Kidney tubule cell (primary cell): ENCODE results near the gene DUSP5.

ENCODE experiments used
- DNase-seq: peaks from one replicate; pipeline ENCODE4 v3.0.0-alpha.2; 2018; ENCODE audit warnings: low spot score

DUSP5 gene

DNA sequence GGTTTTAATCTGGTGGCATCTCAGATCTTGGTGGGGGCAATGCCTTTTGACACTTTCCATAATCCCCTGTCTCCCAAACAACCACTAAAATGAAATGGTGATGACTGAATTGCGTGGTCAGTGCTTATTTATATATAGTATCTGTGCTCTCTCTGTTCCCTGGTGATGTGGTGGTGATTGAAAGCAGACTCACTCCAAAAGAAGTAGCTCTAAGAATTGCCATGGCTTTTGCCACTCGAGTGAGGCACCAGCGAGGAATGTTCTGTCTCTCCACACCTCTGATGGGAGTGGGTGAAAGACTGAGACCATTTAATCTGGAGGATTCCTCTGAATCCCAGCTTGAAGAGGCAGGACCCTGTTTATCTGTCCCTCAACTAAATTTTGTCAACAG lies 2.8 kb downstream of the DUSP5 start:
- DNase-seq = peak; percentile 89

DNA sequence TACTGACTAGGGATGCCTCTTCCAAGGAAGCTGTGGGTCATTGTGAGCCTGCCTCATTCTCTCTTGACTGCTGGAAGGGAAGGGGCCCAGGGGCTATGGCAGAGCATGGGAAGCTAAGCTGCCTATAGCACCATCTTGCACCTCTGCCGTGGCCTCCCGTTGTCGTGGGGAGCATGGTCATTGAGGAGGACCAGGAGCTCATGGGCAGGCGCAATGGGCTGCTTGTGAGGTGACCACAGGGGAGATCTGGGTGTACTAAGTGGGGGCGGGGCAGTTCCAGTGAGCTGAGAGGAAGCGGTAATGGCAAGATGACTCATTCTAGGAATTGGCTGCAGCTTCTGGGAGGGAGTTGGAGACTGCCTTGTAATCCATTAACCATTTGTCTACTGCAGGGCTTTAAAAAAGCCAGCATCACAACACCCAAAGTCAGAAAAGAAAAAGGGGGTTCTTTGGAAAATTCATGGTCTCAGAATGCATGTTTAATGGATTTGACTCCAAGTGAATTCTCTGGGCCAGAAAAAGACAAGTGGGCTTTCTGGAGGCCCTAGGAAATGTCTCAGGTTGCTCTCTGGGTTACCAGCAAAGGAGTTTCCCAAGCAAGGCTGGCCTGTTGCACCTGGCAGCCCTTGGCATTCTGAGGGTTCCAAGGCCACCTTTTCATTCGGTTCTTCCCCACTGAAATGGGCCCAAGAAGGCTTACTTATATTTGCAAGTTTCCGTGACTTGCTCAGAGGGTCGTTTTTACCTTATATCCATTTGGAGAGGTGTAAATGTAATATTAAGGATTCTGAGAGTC lies 3.6 kb downstream of the DUSP5 start:
- DNase-seq = peak; percentile 95

- DNase-seq = no peak
Measured at GRCh38 chr10:110502072-110502845, 4.6 kb downstream of the DUSP5 start.

DNA sequence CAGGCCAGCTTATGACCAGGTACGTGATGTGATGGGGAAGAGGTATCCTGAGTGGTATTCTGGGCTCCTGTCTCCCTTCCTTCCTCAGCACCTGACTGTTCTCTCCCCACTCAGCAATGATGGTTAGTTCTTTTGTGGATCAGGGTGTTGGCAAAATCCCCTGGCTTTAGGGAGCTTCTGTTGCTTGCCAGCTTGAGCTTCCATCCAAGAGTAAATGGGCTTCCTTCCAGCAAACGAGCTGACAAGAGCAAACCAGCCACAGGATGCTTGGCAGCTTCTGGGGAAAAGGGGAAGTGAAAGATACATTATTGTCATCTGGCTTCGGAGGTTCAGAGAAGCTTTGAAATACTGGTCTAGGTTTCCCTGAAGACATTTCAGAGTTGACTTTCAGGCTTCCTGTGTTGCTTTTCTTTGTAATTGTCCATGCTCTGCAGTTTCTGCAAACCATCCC lies 5.2 kb downstream of the DUSP5 start:
- no peak for DNase-seq

GRCh38 chr10:110503528-110504110 lies 5.9 kb downstream of the DUSP5 start:
- DNase-seq = no peak

GRCh38 chr10:110504111-110504735 lies 6.5 kb downstream of the DUSP5 start:
- peak; percentile 53 for DNase-seq

DNA sequence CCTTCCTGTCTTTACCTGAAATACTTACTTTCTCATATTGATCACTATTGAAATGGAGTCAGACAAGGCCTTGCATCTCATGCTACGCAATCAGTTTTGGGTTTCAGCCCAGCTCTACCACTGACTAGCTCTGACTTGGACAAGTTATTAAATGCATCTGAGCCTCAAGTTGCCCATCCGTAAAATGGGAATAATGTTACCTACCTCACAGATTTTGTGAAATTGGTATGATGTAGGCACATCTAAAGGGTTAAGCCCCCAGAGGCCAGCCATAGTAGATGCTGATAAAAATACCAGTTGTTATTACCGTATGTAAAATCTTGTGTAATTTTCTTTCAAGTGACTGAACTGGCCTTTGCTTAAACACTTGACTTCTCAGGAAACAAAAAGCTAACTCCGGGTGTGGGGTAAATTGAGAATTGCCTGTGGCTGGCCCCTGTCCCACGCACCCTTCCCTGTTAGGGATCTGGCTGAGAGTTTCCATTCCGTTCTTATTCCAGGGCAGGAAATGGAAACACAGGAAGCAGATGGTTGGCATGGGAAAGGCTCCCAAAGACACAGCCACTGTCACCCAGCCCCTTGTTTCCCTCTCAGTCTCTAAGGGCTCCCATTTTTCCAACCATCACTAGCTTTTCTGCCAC lies 7.5 kb downstream of the DUSP5 start:
- no peak for DNase-seq

GRCh38 chr10:110506448-110506847 lies 8.7 kb downstream of the DUSP5 start:
- DNase-seq = no peak

- DNase-seq = no peak
Measured at GRCh38 chr10:110507346-110507745, 9.6 kb downstream of the DUSP5 start.

DNA sequence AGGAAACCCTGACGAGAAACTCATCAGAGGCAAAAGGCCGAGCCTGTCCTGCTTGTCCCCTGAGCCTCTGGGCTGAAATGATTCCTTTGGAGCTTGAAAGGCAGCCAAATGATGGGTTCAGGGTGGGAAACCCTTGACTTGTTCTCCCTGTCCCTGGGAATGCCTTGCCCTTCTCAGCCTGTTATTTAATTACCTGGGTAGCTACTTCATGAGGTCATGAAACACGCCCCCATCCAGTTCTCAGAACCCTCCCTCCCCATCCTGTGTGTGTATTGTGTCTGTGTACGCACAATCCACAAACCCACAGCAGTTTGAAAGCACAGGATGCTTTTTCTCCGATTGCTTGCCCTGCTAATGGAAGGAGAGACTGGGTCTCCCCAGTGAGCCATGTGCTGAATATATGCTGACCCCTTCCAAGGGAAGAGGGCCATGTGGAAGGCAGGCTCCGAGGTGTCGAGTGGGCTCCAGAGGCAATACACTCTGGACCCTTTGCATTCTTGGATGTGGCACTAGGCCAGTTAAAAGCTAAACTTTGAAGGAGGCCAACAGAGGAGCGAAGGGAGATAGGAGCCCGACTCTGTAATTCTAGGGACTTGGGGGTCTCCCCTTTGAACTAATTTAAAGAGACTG lies 10.6 kb downstream of the DUSP5 start:
- no peak for DNase-seq

DNA sequence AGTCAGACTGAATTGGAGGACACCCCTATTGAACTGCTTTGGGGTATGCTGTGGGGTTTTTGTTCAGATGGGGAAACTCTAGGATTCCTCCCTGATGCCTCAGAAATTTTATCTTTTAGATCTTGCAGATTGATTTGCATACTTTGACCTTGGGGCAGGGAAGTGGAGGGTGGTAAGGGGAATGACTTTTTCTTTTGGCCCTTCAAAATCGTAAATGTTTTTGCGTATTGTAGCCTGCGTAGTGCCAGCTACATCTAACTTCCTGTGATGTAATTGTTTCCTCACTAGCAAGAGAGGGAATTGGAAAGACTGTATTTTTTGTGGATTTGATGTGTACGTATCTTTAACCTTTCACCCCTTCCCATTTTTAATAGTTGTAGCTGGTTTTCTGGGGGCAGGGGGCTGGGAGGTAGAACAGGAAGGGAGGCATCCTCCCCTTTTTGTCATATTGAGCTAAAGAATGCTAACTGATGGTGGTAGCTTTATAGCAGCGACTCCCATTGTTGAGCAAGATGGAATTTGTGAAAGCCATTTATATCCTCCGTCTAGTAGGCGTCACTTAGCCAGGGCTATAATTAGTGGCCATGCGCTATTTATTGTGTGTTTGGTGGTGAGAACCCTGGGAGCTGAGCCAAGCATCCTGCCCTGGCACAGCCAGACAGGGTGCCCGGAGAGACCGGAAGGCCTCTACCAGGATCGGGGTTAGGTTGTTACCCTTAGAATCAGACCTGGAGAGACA lies 11.3 kb downstream of the DUSP5 start:
- DNase-seq = no peak

GRCh38 chr10:110509560-110509959 lies 11.9 kb downstream of the DUSP5 start:
- DNase-seq = no peak

GRCh38 chr10:110510086-110510485 lies 12.4 kb downstream of the DUSP5 start:
- DNase-seq = no peak

DNA sequence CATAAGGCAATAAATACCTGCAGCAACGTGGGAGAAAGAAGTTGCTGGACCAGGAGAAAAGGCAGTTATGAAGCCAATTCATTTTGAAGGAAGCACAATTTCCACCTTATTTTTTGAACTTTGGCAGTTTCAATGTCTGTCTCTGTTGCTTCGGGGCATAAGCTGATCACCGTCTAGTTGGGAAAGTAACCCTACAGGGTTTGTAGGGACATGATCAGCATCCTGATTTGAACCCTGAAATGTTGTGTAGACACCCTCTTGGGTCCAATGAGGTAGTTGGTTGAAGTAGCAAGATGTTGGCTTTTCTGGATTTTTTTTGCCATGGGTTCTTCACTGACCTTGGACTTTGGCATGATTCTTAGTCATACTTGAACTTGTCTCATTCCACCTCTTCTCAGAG lies 13.0 kb downstream of the DUSP5 start:
- no peak for DNase-seq

DNA sequence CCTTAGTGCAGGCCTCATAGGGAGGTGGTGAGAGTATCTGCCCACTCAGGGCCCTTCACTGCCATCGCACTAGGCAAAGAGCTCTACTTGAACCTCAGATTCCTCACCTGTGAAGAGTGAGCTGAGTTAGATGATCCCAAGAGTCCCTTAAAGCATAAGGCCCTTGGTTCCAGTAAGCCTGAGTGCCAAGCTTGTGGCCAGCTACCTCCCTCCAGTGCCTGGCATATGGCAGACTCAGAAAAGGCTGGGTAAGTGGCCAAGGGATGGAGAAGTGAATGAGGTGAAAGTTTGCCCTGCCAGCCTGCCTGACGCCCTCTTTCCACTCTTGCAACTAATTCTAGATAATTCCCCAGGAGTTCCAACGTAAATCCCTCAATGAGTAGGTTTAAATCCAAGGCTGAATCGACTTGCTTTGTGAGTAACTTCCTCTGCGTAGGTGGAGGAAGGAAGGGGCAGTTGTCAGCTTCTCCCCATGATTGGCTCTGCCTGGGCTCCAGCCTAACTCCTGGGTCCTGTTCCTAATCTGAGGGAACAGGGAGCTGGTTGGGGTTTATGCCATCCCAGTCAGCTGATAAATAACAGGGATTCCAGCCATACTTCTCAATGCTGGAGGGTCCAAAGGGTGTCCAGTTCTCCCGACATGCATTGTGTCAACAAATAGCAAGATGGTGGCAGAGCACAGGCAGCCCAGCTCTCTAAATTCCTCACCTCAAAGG lies 14.2 kb downstream of the DUSP5 start:
- no peak for DNase-seq

GRCh38 chr10:110512461-110513187 lies 14.9 kb downstream of the DUSP5 start:
- DNase-seq = peak; percentile 92

DNA sequence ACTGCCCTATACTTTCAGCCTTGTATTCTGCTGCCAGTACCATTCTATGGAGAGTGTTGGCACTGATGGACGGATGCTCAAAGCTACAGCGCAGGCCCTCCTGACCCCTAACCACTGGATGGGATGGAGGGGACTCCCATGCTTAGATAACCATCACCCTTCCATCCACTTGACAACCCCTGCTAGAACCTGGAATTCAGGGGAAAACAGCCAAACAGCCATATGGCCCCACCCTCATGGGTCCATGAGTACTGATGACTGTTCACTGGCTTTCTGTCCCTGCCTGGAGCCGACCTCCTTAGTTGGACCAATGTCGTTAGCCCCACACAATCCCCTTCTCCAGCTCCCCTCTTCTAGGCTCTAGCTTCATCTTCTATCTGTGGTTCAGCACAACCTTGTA lies 16.2 kb downstream of the DUSP5 start:
- DNase-seq = no peak

DNA sequence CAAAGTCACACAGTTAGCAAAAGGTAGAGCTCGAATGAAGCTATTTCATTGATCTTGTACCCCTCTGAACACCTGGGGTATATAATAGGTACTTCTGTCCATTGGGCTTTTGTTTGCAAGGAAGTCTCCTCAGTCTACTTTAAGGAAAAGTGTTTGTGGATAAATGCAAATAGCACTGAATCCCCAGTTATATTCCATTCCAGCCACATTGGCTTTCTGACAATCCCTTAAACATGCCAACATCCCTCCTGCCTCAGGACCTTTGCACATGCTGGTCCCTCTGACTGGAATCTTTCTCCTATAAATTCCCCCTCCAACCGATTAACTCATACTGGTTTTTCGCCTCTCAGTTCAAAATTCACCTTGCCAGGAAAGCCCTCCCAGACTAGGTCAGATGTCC lies 17.1 kb downstream of the DUSP5 start:
- no peak for DNase-seq

DNA sequence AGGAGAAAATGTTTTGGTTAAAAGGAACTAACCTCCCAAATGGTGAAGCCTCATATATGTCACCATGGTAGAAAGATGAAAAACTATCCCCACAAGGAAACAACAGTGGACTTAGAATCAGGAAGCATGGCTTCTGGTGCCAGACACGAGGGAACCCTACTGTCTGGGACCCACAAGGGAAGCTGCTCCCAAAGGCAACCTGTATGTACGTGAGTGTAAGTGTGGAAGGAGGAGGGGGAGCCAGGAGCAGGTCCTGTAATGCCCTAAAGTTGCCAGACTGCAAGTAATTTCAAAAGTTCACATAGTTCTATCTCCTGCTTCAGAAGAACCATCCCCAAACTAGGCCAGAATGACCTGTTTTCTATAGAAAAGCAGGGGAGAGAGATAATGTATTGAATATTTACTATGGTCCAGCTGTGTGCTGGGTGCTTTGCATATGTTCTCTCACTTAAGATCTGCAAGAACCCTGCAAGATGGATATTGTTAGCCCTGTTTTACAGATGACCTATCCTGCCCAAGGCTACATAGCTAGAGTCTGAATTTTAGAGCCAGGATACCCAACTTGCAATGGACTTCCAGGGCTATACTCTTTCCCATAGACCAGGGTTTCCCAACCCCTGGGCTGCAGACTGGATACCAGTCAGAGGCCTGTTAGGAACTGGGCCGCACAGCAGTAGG lies 19.2 kb downstream of the DUSP5 start:
- no peak for DNase-seq
